Gastroesophageal sphincter (tissue), 3 donors: ENCODE measurements around the gene PPP6R3.

Experiments
- CTCF ChIP-seq, 4 experiments: fragments of 200-600 bp in 2 of 4; fragments of 450-650 bp in 2 of 4; sonication (generic) in 1 of 4; IDR thresholded peaks; one replicate each; pipeline ENCODE4 v1.5.1; 2017 to 2019; ENCODE audit warnings: antibody characterized with exemption in 4 of 4, mild to moderate bottlenecking in 2 of 4, moderate library complexity in 2 of 4
- POLR2AphosphoS5 ChIP-seq: sonication (generic); formaldehyde crosslinking; IDR thresholded peaks from one replicate; pipeline ENCODE4 v1.6.1; 2017; ENCODE audit warnings: antibody characterized with exemption

- TF ChIP-seq CTCF (IDR thresholded peaks at IDR 0.05): no peak
- TF ChIP-seq POLR2AphosphoS5: no peak
These were observed 61.6 kb downstream of the PPP6R3 start for GRCh38 chr11:68521969-68522652.
